CD1c-positive myeloid dendritic cell (primary cell): ENCODE measurements around the gene FGFBP2.

Source experiments
- DNase-seq: peaks from one replicate; pipeline ENCODE4 v3.0.0-alpha.2; 2016; ENCODE audit errors: extremely low spot score

The FGFBP2 gene

DNA sequence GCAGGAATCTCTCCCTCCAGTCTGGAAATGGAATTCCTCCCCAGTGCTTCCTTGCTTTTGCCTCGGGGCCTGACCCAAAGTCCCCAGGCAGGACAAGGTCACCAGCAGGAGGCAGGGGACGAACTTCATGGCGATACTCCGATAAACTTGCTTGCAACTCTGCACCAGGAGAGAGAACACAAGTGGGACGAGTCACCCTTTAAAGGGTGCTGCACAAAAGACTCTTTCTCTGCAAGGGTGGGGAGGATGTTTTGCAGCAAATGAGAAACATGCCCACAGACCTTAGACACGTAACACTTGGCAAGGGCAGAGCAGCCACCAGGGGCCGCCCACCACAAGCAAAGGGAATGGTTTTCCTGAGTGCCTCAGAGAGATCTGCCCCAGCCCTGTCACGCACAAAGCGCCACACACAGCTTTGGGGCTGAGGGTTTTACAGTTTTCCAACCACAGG lies at the start of gene FGFBP2:
TSS of gene FGFBP2 (minus strand) at position 175 of the 451 bp plus-strand sequence. CDS start at position 129, 46 bp downstream.
- DNase-seq, result peak; percentile 30

DNA sequence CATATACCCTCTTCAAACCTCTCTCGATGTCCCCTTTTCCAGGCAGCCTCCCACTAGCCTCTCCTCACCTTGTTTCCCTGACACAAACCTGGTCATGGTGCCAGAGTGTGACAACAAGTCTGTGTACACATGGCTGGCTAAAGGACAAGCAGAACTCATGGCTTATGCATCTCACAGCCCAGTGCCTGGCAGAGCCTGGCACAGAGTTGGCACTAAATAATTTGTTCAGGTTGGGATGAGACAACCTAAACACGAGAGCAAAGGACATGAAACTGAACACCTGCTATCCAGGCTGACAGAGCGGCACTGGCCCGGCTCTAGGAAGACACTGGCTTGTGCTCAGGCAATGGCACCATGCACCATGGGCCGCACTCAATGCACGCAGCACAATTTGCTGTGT lies 48.2 kb upstream of the FGFBP2 start:
- no peak for DNase-seq

- DNase-seq, result no peak
Measured at GRCh38 chr4:16009153-16009552, 46.2 kb upstream of the FGFBP2 start.

GRCh38 chr4:16007471-16008095 lies 44.6 kb upstream of the FGFBP2 start:
- no peak for DNase-seq

GRCh38 chr4:16006771-16007446 lies 43.9 kb upstream of the FGFBP2 start:
- no peak for DNase-seq

- DNase-seq, result no peak
Measured at GRCh38 chr4:16005676-16006075, 42.7 kb upstream of the FGFBP2 start.

- DNase-seq, result peak; percentile 77
Measured at GRCh38 chr4:16001484-16001858, 38.5 kb upstream of the FGFBP2 start.

- DNase-seq, result no peak
Measured at GRCh38 chr4:16000708-16001483, 37.9 kb upstream of the FGFBP2 start.

- no peak for DNase-seq
Measured at GRCh38 chr4:15996773-15997172, 33.8 kb upstream of the FGFBP2 start.

GRCh38 chr4:15995826-15996225 lies 32.9 kb upstream of the FGFBP2 start:
- DNase-seq, result no peak

GRCh38 chr4:15992167-15992485 lies 29.2 kb upstream of the FGFBP2 start:
- no peak for DNase-seq

DNA sequence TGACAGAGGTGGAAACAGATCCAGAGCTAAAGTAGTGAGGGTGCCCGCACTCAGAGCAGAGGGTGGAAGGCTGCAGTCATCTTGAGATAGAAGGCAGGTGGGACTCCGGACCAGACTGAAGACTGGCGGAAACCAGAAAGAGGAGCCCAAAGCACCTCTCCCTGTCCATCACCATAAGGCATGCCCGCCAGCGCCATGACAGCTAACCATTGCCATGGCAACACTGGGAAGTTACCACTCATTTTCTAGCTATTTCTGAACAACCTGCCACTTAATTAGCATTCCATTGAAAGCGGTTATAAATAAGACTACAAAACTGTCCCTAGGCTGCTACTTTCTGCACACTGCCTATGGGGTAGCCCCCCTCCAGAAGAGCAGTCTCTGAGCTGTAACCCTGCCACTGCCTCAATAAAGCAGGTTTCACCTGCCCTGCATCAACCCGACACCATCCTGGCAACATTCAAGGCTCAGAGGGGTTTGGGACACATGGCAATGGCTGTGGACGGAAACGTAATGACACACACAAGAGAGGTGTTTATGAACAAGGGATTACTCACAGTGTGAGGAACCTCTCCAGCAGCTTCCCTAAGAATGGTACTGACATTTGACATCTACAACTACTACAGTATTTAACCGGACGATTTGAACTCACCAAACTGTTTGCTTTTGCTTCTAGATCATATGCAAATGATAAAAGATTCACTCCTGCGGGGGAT lies 27.8 kb upstream of the FGFBP2 start:
- no peak for DNase-seq

GRCh38 chr4:15989424-15989823 lies 26.4 kb upstream of the FGFBP2 start:
- no peak for DNase-seq

DNA sequence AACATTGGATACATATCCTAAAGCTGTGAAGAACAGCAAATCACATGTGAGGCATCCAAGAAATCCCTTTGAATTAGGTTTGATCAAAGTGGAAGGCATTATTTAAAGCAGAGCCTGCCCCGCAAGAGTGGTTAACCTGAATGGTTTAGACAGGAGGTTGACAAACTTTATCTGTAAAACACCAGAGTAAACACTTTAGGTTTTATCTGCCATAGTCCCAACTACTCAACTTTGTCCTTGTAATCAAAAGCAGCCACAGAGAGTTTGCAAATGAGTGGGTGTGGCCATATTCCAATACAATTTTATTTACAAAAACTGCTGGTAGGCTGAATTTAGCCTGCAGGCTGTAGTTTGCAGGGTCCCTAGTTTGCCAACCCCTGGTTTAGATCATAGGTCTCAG lies 25.2 kb upstream of the FGFBP2 start:
- DNase-seq, result no peak

GRCh38 chr4:15986907-15987306 lies 23.9 kb upstream of the FGFBP2 start:
- no peak for DNase-seq

- no peak for DNase-seq
Measured at GRCh38 chr4:15983610-15984009, 20.6 kb upstream of the FGFBP2 start.

- DNase-seq, result no peak
Measured at GRCh38 chr4:15982842-15983524, 20.0 kb upstream of the FGFBP2 start.

DNA sequence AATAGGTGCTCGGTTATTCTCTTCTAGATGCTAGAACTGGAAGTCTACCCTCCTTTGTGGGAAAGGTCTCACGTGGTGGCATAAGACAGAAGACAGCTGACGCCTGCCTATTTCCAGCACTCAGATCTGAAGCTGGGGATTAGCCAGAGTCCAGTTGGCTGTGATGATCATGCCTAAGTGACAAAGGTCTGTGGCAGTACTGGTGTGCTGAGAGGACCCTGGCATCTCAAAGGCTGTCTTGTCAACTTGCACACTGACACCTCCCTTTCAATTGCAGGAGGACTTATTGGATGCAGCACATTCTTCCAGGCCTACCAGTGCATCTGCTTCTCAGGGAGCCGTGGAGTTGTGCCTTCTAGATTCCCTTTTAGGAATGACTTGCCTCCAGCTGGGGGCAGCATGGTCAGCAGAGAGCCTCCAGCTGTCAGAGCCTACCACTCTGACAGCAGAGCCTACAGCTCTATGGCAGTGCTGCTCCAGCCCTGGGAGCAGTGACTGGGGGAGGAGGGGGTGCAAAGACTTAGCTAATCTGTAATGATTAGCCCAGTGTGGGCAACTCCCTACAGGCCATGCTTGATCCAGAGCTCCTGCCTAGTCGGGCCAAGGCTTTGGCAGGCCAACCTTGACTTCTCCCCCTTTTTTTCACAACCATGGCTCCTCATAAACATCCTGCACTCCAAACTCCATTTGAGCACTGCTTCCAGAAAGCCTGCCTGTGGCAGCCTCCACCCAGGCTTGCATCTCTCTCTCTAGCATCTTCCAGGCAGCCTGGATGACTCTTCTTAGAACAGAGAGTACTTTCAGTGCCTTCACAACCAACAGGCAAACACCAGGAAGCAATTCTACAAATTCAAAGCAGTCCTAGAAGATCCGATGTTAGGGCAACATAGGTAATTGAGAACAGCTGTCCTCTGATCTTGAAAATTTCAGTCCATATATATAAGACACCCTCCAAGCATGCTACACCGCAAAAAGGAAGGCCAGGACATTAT lies 13.8 kb upstream of the FGFBP2 start:
- no peak for DNase-seq

DNA sequence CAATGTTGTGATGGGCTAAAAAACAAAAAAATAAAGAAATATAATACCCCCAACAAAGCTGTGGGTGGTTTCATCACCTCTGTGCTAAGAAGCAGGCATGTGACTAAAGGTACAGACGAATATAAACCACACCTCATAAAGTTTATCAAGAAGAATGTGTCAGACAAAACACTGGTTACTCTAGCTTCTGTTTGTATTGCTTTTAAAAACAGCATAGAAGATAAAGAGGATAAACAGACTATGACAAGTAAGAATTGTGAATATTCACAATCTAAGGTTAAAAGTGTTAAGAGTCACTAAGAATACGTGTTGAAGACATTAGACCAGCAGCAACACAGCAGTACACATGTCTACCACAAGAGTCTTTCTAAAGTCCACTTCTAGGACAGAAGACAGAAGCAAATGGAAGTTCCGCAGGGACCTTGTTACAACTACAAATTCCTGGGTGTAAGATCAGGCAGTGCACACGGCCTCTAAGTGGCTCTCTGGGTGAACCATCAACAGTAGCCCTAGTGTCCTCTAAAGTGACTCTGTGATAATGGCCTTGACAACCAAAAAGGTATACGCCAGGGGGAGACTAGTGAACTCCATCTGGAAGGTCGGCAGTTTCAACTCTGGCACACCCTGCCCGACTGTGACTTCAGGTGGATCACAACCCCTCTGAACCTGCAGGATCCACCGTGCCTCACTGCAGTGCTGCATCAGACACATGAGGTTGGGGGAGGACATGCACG lies 8.3 kb upstream of the FGFBP2 start:
- no peak for DNase-seq
